ENCODE results near the gene BLVRB. TPM values are rescaled to one million over a fixed set of nuclear protein-coding genes. Genes with fewer than 3 reads are reported as not detected.

The BLVRB gene
- total RNA-seq, 1 experiment from 2014 or later = 45.6 TPM

- ATAC-seq = no peak
- no TSS peak for BruUV-seq (replicated peaks)
- intact Hi-C loops (cut with micrococcal nuclease; ENCODE audit: unreplicated experiment) (no loop called here), in situ Hi-C loops (cut with HindIII; ENCODE audit: low pct_unique_long_range_greater_than_20kb, low sequenced_read_pairs) (no loop called here)
- H3K4me3 ChIP-seq (ENCODE audit: low read depth in 2 of 2, low read length in 2 of 2) = no peak overlapping the region
- H3K4me1 ChIP-seq (ENCODE audit: control insufficient read depth, insufficient read depth, low read length) = no peaks in the 10 kb centered on the region
- TF ChIP-seq, protein P1, sequence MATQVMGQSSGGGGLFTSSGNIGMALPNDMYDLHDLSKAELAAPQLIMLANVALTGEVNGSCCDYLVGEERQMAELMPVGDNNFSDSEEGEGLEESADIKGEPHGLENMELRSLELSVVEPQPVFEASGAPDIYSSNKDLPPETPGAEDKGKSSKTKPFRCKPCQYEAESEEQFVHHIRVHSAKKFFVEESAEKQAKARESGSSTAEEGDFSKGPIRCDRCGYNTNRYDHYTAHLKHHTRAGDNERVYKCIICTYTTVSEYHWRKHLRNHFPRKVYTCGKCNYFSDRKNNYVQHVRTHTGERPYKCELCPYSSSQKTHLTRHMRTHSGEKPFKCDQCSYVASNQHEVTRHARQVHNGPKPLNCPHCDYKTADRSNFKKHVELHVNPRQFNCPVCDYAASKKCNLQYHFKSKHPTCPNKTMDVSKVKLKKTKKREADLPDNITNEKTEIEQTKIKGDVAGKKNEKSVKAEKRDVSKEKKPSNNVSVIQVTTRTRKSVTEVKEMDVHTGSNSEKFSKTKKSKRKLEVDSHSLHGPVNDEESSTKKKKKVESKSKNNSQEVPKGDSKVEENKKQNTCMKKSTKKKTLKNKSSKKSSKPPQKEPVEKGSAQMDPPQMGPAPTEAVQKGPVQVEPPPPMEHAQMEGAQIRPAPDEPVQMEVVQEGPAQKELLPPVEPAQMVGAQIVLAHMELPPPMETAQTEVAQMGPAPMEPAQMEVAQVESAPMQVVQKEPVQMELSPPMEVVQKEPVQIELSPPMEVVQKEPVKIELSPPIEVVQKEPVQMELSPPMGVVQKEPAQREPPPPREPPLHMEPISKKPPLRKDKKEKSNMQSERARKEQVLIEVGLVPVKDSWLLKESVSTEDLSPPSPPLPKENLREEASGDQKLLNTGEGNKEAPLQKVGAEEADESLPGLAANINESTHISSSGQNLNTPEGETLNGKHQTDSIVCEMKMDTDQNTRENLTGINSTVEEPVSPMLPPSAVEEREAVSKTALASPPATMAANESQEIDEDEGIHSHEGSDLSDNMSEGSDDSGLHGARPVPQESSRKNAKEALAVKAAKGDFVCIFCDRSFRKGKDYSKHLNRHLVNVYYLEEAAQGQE (IDR thresholded peaks at IDR 0.05; ENCODE audit: insufficient read depth in 1 of 2, low read depth in 2 of 2, low read length in 1 of 2) = no peak
- TF ChIP-seq POLR2AphosphoS5 (IDR thresholded peaks at IDR 0.05; ENCODE audit: low read depth, low read length) (no peak), TCF7L2 (IDR thresholded peaks at IDR 0.05; ENCODE audit: low read depth, low read length) (no peak), SIN3A (IDR thresholded peaks at IDR 0.05; ENCODE audit: borderline replicate concordance, insufficient read depth, low read depth, low read length) (no peak)
- TF ChIP-seq, protein P2, sequence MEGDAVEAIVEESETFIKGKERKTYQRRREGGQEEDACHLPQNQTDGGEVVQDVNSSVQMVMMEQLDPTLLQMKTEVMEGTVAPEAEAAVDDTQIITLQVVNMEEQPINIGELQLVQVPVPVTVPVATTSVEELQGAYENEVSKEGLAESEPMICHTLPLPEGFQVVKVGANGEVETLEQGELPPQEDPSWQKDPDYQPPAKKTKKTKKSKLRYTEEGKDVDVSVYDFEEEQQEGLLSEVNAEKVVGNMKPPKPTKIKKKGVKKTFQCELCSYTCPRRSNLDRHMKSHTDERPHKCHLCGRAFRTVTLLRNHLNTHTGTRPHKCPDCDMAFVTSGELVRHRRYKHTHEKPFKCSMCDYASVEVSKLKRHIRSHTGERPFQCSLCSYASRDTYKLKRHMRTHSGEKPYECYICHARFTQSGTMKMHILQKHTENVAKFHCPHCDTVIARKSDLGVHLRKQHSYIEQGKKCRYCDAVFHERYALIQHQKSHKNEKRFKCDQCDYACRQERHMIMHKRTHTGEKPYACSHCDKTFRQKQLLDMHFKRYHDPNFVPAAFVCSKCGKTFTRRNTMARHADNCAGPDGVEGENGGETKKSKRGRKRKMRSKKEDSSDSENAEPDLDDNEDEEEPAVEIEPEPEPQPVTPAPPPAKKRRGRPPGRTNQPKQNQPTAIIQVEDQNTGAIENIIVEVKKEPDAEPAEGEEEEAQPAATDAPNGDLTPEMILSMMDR (IDR thresholded peaks at IDR 0.05) = no peak
- ChIA-PET CTCF (no interaction called here), POLR2A (no interaction called here)
- H3K36me3 ChIP-seq (ENCODE audit: control insufficient read depth, insufficient read depth, low read length) = no peaks in the 10 kb centered on the region
- no peak for DNase-seq (ENCODE audit: low read depth, low spot score)
- H3K9me3 ChIP-seq (ENCODE audit: control insufficient read depth, insufficient read depth, low read depth, low read length) = no peaks in the 10 kb centered on the region
- no peaks in the 10 kb centered on the region for H3K27me3 ChIP-seq (ENCODE audit: control insufficient read depth, insufficient read depth, low read length)
- H3K27ac ChIP-seq (ENCODE audit: low read length) = no peak overlapping the region
These were observed 26.7 kb upstream of the BLVRB start for GRCh38 chr19:40492274-40492673.

DNA sequence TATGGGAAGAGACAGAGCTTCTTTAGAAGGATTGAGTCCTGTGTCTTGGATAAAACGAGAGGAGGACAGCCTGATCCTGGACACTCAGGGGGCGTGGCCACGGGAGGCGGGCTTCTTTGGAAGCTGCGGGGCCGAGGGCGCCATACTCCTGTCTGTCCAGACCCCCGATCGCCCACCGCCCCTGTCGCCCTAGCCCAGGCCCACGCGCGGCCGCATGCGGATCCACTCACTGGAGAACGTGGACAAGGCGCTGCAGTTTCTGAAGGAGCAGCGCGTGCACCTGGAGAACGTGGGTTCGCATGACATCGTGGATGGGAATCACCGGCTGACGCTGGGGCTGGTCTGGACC, 24.3 kb upstream of the BLVRB start:
- H3K9me3 ChIP-seq (ENCODE audit: control insufficient read depth, insufficient read depth, low read depth, low read length) = no peaks in the 10 kb centered on the region
- intact Hi-C loops (cut with micrococcal nuclease; ENCODE audit: unreplicated experiment) = no loop called here
- ChIA-PET CTCF (no interaction called here), POLR2A (no interaction called here)
- H3K36me3 ChIP-seq (ENCODE audit: control insufficient read depth, insufficient read depth, low read length) = no peaks in the 10 kb centered on the region
- no peak overlapping the region for H3K4me3 ChIP-seq (ENCODE audit: low read depth in 2 of 2, low read length in 2 of 2)
- H3K27me3 ChIP-seq (ENCODE audit: control insufficient read depth, insufficient read depth, low read length) = no peaks in the 10 kb centered on the region
- H3K4me1 ChIP-seq (ENCODE audit: control insufficient read depth, insufficient read depth, low read length) = no peaks in the 10 kb centered on the region
- H3K27ac ChIP-seq (ENCODE audit: low read length) = no peak overlapping the region
- DNase-seq (ENCODE audit: low read depth, low spot score) = no peak
- ATAC-seq = no peak
- in situ Hi-C loops (cut with HindIII; ENCODE audit: low pct_unique_long_range_greater_than_20kb, low sequenced_read_pairs) = no loop called here
- no TSS peak for BruUV-seq (replicated peaks)
- TF ChIP-seq, protein P2 (IDR thresholded peaks at IDR 0.05) = no peak
- no peak for TF ChIP-seq POLR2AphosphoS5 (IDR thresholded peaks at IDR 0.05; ENCODE audit: low read depth, low read length)
- TF ChIP-seq TCF7L2 (IDR thresholded peaks at IDR 0.05; ENCODE audit: low read depth, low read length) = no peak
- TF ChIP-seq, protein P1 (IDR thresholded peaks at IDR 0.05; ENCODE audit: insufficient read depth in 1 of 2, low read depth in 2 of 2, low read length in 1 of 2) = no peak
- TF ChIP-seq SIN3A (IDR thresholded peaks at IDR 0.05; ENCODE audit: borderline replicate concordance, insufficient read depth, low read depth, low read length) = no peak
